ENCODE data around the gene BRINP2.

The BRINP2 gene

DNA sequence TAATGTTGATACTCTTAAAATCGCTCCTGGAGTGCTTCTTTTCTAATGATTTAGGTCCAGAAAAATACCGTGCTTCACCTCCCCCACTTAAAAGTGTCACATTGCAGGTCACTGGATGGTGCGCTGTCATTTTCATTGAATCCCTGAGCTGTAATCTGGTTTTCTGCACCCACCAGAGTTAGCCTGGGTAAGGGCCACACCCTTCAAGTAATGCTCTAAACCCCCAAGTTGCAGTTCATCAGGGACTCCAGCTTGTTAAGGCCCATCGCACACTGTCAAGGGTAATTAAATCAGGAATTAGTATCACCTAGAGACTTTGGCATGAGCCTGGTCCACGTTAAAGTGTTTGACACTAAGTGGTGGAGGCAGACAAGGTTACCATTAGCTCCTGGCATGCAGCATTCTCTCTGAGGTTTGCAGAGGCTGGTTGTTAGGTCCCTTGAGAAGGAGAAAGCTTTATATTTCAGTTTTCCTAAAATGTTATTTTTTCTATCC is 40.3 kb upstream of the BRINP2 start:
- TF ChIP-seq, protein P1, sequence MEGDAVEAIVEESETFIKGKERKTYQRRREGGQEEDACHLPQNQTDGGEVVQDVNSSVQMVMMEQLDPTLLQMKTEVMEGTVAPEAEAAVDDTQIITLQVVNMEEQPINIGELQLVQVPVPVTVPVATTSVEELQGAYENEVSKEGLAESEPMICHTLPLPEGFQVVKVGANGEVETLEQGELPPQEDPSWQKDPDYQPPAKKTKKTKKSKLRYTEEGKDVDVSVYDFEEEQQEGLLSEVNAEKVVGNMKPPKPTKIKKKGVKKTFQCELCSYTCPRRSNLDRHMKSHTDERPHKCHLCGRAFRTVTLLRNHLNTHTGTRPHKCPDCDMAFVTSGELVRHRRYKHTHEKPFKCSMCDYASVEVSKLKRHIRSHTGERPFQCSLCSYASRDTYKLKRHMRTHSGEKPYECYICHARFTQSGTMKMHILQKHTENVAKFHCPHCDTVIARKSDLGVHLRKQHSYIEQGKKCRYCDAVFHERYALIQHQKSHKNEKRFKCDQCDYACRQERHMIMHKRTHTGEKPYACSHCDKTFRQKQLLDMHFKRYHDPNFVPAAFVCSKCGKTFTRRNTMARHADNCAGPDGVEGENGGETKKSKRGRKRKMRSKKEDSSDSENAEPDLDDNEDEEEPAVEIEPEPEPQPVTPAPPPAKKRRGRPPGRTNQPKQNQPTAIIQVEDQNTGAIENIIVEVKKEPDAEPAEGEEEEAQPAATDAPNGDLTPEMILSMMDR (IDR thresholded peaks at IDR 0.05; ENCODE audit: borderline replicate concordance, control extremely low read depth, extremely low read depth, insufficient read depth, missing control alignments) = no peak
- in situ Hi-C loops (cut with MboI; ENCODE audit: low sequenced_read_pairs, unreplicated experiment) = no loop called here
- no peak for DNase-seq (ENCODE audit: low spot score)

DNA sequence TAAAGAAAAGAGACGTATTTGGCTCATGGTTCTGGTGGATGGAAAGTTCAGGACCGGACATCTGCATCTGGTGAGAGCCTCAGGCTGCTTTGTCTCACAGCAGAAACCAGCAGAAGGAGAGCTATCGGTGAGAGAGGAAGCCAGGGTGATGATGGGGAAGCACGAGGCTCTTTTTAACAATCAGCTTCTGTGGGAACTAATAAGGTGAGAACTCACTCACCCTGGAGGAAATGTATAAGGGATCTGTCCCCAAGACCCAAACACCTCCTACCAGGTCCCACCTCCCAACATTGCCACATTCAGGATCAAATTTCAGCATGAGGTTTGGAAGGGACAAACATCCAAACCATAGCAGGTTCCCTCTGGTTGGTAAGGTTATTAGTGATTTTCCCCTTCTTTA is 39.0 kb upstream of the BRINP2 start:
- DNase-seq (ENCODE audit: low spot score) = no peak
- TF ChIP-seq, protein P1 (IDR thresholded peaks at IDR 0.05; ENCODE audit: borderline replicate concordance, control extremely low read depth, extremely low read depth, insufficient read depth, missing control alignments) = no peak
- in situ Hi-C loops (cut with MboI; ENCODE audit: low sequenced_read_pairs, unreplicated experiment) = no loop called here

DNA sequence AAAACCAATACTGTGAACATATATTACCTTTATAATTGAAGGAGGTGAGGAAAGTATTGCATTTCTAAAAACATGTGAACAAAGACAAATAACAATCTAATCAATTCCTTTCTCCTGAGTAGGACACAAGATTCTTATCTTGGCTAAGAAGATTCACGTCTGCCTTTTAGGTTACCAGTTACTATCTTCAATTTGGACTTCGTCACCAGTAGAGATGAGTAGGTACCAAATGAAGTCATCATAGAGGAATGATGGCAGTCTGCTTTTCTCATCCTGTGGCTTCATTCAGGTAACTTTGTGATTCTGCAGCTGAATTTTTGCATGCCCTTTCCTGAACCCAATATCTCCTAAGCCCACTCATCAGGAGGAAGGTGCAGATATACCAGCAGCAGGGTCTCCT is 38.6 kb upstream of the BRINP2 start:
- TF ChIP-seq, protein P1 (IDR thresholded peaks at IDR 0.05; ENCODE audit: borderline replicate concordance, control extremely low read depth, extremely low read depth, insufficient read depth, missing control alignments) = no peak
- in situ Hi-C loops (cut with MboI; ENCODE audit: low sequenced_read_pairs, unreplicated experiment) = no loop called here
- DNase-seq (ENCODE audit: low spot score) = no peak

DNA sequence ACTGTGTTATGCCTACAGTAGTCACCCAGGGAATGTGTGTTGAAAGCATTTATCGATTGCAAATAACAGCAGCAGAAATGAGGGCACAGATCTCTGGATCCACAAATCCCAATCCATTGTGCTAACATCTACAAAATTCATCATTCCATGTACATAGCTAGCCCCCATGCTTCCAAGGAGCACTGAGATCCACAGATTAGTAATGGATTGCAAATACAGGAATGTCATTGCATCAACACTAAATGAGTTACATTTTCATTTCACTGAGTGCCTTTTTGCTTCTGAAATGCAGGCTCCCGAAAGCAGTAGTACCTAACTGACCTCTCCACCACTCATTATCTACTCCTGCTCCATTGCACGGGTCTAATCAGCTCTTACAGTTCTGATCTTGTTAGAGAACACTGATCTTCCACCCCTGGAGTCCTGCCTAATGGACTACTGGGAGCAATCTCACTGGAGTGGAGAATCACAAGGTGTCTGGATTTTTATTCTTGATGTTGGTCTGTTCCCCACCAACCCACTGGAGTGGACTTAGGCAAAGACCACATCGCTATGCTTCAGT is 36.7 kb upstream of the BRINP2 start:
- no peak for DNase-seq (ENCODE audit: low spot score)
- in situ Hi-C loops (cut with MboI; ENCODE audit: low sequenced_read_pairs, unreplicated experiment) = no loop called here

DNA sequence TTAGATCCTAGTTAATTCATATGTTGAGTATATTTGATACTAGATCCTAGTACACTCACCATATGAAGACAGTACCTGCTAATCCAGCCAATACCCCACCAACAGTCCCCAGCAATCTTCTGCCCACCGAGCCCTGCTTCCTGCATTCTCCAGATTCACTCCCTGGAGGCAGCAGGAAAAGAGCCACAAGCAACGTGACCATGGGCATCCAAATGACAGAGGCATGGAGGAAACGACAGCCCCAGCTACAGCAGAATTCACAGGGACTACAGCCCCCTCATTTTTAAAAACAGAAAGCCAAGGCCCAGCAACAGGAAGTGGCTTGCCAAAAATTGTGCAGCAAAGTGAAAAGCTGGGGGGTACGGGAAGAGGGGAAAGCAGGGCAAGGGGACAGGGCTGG is 35.5 kb upstream of the BRINP2 start:
- TF ChIP-seq, protein P1 (IDR thresholded peaks at IDR 0.05; ENCODE audit: borderline replicate concordance, control extremely low read depth, extremely low read depth, insufficient read depth, missing control alignments) = no peak
- DNase-seq (ENCODE audit: low spot score) = no peak
- in situ Hi-C loops (cut with MboI; ENCODE audit: low sequenced_read_pairs, unreplicated experiment) = no loop called here

More for the DNA sequence above, 36.7 kb upstream of the BRINP2 start:
- TF ChIP-seq, protein P1 (IDR thresholded peaks at IDR 0.05; ENCODE audit: borderline replicate concordance, control extremely low read depth, extremely low read depth, insufficient read depth, missing control alignments) = no peak

DNA sequence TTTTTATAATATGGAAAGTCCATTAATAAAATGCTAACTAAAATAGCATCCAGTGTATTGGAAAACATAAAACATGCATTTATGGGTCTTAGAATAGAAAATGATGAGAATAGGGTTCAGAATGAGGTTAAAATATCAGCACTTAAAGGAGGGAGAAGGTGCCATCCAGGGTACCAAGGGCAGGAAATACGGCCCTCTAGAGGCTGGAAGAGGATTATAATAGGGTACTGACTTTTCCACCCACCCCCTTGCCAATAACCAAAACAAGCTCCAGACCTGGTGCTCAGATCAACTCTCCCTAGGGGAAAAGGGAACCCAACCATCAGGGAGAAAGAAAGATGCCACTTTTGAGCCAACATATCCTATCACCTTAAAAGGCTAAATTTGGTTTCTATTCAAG is 32.9 kb upstream of the BRINP2 start:
- in situ Hi-C loops (cut with MboI; ENCODE audit: low sequenced_read_pairs, unreplicated experiment) = no loop called here
- DNase-seq (ENCODE audit: low spot score) = no peak
- TF ChIP-seq, protein P1 (IDR thresholded peaks at IDR 0.05; ENCODE audit: borderline replicate concordance, control extremely low read depth, extremely low read depth, insufficient read depth, missing control alignments) = no peak

Measured in GM13976 (cell line).